HFF-Myc (cell line): Measurements from ENCODE around the gene DNAJC19.
A peak's percentile ranks its signal among the peaks of the same experiment; 100 is the strongest.

Source experiments
- DNase-seq: peaks from one replicate; pipeline ENCODE4 v3.0.0-alpha.2; 2011; ENCODE audit warnings: low read depth; ENCODE audit errors: extremely low read depth
- H3K4me3 ChIP-seq: replicated peaks from 2 replicates; pipeline ENCODE4 v1.5.1; 2011; ENCODE audit warnings: low read depth, mild to moderate bottlenecking, control low read depth, low read length
- CTCF ChIP-seq: IDR thresholded peaks from 2 replicates; pipeline ENCODE4 v1.5.1; 2012; ENCODE audit warnings: mild to moderate bottlenecking, low read depth, low read length, control low read depth; ENCODE audit errors: missing control alignments

Gene DNAJC19

GRCh38 chr3:180989291-180990163 is at the start of gene DNAJC19:
TSS of gene DNAJC19 (minus strand) at chr3:180989736. CDS start at chr3:180989602, 134 bp downstream.
- peak within 1 kb of the TSS; percentile 76 for H3K4me3 ChIP-seq
- peak; percentile 89 for DNase-seq
- no peak for TF ChIP-seq CTCF

GRCh38 chr3:181030948-181031347 is 41.4 kb upstream of the DNAJC19 start:
- no peak for DNase-seq
- H3K4me3 ChIP-seq: no peak overlapping the region
- no peak for TF ChIP-seq CTCF

- TF ChIP-seq CTCF: no peak
- DNase-seq: no peak
- no peak overlapping the region for H3K4me3 ChIP-seq
Observed at GRCh38 chr3:181025204-181025603, 35.7 kb upstream of the DNAJC19 start.

GRCh38 chr3:181017690-181018089 is 28.2 kb upstream of the DNAJC19 start:
- TF ChIP-seq CTCF: no peak
- no peak for DNase-seq
- H3K4me3 ChIP-seq: no peak overlapping the region

- TF ChIP-seq CTCF: no peak
- no peak overlapping the region for H3K4me3 ChIP-seq
- no peak for DNase-seq
Observed at GRCh38 chr3:181009225-181009624, 19.7 kb upstream of the DNAJC19 start.

- TF ChIP-seq CTCF: no peak
- DNase-seq: no peak
Observed at GRCh38 chr3:181008796-181009195, 19.3 kb upstream of the DNAJC19 start.

GRCh38 chr3:181007262-181007661 is 17.7 kb upstream of the DNAJC19 start:
- no peak for DNase-seq
- no peak overlapping the region for H3K4me3 ChIP-seq
- no peak for TF ChIP-seq CTCF

More at GRCh38 chr3:181008796-181009195, 19.3 kb upstream of the DNAJC19 start:
- H3K4me3 ChIP-seq: no peak overlapping the region
